GM21367 (cell line): ENCODE measurements around the gene SRPRB.

ENCODE experiments used
- ATAC-seq: cut with Tn5 transposase; IDR thresholded peaks from one replicate; pipeline ENCODE4 v1.9.1; 2021; ENCODE audit not compliant: unreplicated experiment

Gene SRPRB

GRCh38 chr3:133864616-133865015, 59.0 kb downstream of the SRPRB start:
- ATAC-seq = no peak

GRCh38 chr3:133865136-133865855, 59.7 kb downstream of the SRPRB start:
- no peak for ATAC-seq

GRCh38 chr3:133866141-133866540, 60.5 kb downstream of the SRPRB start:
- no peak for ATAC-seq

- no peak for ATAC-seq
Observed at GRCh38 chr3:133868186-133868585, 62.6 kb downstream of the SRPRB start.

- ATAC-seq = no peak
Observed at GRCh38 chr3:133868758-133869475, 63.3 kb downstream of the SRPRB start.

GRCh38 chr3:133869586-133869985, 64.0 kb downstream of the SRPRB start:
- no peak for ATAC-seq

GRCh38 chr3:133870822-133871221, 65.2 kb downstream of the SRPRB start:
- no peak for ATAC-seq
